Fibroblast of lung (primary cell): ENCODE measurements around the gene SEC61A2.

ENCODE experiments used
- EZH2 ChIP-seq: IDR thresholded peaks from 2 replicates; pipeline ENCODE4 v1.5.1; 2012; ENCODE audit warnings: low read length, control low read depth, mild to moderate bottlenecking; ENCODE audit errors: missing control alignments
- TF ChIP-seq, protein P1 (sequence below), 2 donors: IDR thresholded peaks in 1 of 2; conservative IDR thresholded peaks in 1 of 2; 1 replicate in 1 of 2; 2 replicates in 1 of 2; pipeline ENCODE4 v1.5.1; 2011 to 2012; ENCODE audit warnings: low read length in 2 of 2, control low read depth in 1 of 2, inconsistent platforms in 1 of 2, low read depth in 1 of 2, mild to moderate bottlenecking in 1 of 2

DNA sequence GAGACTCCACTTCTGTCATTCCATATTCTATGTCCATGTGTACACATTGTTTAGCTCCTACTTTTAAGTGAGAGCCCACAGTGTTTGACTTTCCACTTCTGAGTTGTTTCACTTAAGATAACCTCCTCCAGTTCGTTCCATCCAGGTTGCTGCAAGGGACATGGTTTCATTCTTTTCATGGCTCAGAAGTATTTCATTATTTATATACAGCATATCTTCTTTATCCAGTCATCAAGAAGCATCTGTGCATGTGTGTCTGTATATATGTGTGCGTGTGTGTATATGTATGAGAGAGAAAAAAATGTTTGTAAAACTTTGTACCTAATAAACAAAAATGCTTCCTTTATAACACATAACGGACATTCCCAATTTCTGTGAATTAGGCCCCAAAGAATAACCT lies 6.2 kb downstream of the SEC61A2 start:
- TF ChIP-seq, protein P1, sequence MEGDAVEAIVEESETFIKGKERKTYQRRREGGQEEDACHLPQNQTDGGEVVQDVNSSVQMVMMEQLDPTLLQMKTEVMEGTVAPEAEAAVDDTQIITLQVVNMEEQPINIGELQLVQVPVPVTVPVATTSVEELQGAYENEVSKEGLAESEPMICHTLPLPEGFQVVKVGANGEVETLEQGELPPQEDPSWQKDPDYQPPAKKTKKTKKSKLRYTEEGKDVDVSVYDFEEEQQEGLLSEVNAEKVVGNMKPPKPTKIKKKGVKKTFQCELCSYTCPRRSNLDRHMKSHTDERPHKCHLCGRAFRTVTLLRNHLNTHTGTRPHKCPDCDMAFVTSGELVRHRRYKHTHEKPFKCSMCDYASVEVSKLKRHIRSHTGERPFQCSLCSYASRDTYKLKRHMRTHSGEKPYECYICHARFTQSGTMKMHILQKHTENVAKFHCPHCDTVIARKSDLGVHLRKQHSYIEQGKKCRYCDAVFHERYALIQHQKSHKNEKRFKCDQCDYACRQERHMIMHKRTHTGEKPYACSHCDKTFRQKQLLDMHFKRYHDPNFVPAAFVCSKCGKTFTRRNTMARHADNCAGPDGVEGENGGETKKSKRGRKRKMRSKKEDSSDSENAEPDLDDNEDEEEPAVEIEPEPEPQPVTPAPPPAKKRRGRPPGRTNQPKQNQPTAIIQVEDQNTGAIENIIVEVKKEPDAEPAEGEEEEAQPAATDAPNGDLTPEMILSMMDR (conservative IDR thresholded peaks at IDR 0.05 in 1 of 2, IDR thresholded peaks at IDR 0.05 in 1 of 2; ENCODE audit: low read depth in 1 of 2, low read length in 2 of 2): no peak
- no peak for TF ChIP-seq EZH2
